GM23338 (cell line): ENCODE measurements around the gene DTNB.

Experiments used
- CREB1 ChIP-seq: fragments of 250-450 bp; sonication (Bioruptor Pico); IDR thresholded peaks from 2 replicates; pipeline ENCODE4 v1.5.0; 2020; ENCODE audit warnings: low read depth, mild to moderate bottlenecking, moderate library complexity
- CTCF ChIP-seq, 2 experiments: fragments of 200-600 bp in 1 of 2; sonication (generic) in 1 of 2; conservative IDR thresholded peaks; 2 replicates each; pipeline versions ENCODE4 v1.5.1 to v1.6.1; 2016 to 2017; ENCODE audit warnings: antibody characterized with exemption in 2 of 2, low read depth in 2 of 2, mild to moderate bottlenecking in 2 of 2, moderate library complexity in 1 of 2
- EZH2 ChIP-seq: fragments of 200-600 bp; sonication (generic); IDR thresholded peaks from one replicate; pipeline ENCODE4 v1.8.0; 2017; ENCODE audit warnings: antibody characterized with exemption, mild to moderate bottlenecking, low read depth; ENCODE audit not compliant: unreplicated experiment
- EZH2phosphoT487 ChIP-seq: fragments of 200-600 bp; sonication (generic); IDR thresholded peaks from one replicate; pipeline ENCODE4 v1.8.1; 2018; ENCODE audit warnings: antibody characterized with exemption; ENCODE audit not compliant: unreplicated experiment
- JUNB ChIP-seq: IDR thresholded peaks from one replicate; pipeline ENCODE4 v1.6.1; 2016; ENCODE audit warnings: antibody characterized with exemption; ENCODE audit not compliant: unreplicated experiment
- NANOG ChIP-seq: IDR thresholded peaks from 2 replicates; pipeline ENCODE4 v1.6.1; 2016; ENCODE audit warnings: antibody characterized with exemption, borderline replicate concordance
- POLR2AphosphoS5 ChIP-seq: IDR thresholded peaks from 2 replicates; pipeline ENCODE4 v1.6.1; 2016; ENCODE audit warnings: antibody characterized with exemption, low read depth
- REST ChIP-seq: IDR thresholded peaks from one replicate; pipeline ENCODE4 v1.6.1; 2018; ENCODE audit warnings: antibody characterized with exemption; ENCODE audit not compliant: unreplicated experiment
- STAT1 ChIP-seq: IDR thresholded peaks from one replicate; pipeline ENCODE4 v1.6.1; 2016; ENCODE audit warnings: antibody characterized with exemption; ENCODE audit not compliant: unreplicated experiment
- ZNF114 ChIP-seq: fragments of 250-450 bp; sonication (Bioruptor Pico); IDR thresholded peaks from 2 replicates; pipeline ENCODE4 v1.5.0; 2020; ENCODE audit warnings: mild to moderate bottlenecking, moderate library complexity
- ZNF331 ChIP-seq: fragments of 250-450 bp; sonication (Bioruptor Pico); IDR thresholded peaks from 2 replicates; pipeline ENCODE4 v1.5.0; 2020; ENCODE audit warnings: low read depth, mild to moderate bottlenecking, moderate library complexity
- ZNF462 ChIP-seq: fragments of 250-450 bp; sonication (Bioruptor Pico); IDR thresholded peaks from 2 replicates; pipeline ENCODE4 v1.5.0; 2020; ENCODE audit warnings: mild to moderate bottlenecking, moderate library complexity

GRCh38 chr2:25435421-25435820, 238.0 kb downstream of the DTNB start:
- TF ChIP-seq CTCF (conservative IDR thresholded peaks at IDR 0.05; ENCODE audit: low read depth in 2 of 2) (no peak), EZH2 (no peak), POLR2AphosphoS5 (no peak), CREB1 (CRISPR knock-in tag) (no peak), NANOG (no peak), REST (no peak), EZH2phosphoT487 (no peak), JUNB (no peak), ZNF114 (CRISPR knock-in tag) (no peak), STAT1 (no peak), ZNF331 (CRISPR knock-in tag) (no peak), ZNF462 (CRISPR knock-in tag) (no peak)
